Lung (tissue), 12 donors: ENCODE results near the gene KANTR. TPM values are rescaled to one million over a fixed set of nuclear protein-coding genes. Genes with fewer than 3 reads are reported as not detected.

ENCODE experiments used
- ATAC-seq: fragments of 200-7000 bp; cut with Tn5 transposase; one replicate; pipeline ENCODE4 v1.9.1; 2020; ENCODE audit warnings: moderate number of reproducible peaks; ENCODE audit not compliant: insufficient read depth, low FRiP score
- DNase-seq, 3 donors: peaks; one replicate each; pipeline ENCODE4 v3.0.0-alpha.2; 2013 to 2017
- H3K27ac ChIP-seq, 2 donors: one replicate each; pipeline ENCODE4 v1.5.1; 2013; ENCODE audit warnings: mild to moderate bottlenecking in 2 of 2, moderate library complexity in 2 of 2, control low read depth in 1 of 2, inconsistent platforms in 1 of 2, low read depth in 1 of 2, low read length in 1 of 2
- H3K27me3 ChIP-seq, 3 donors: one replicate each; pipeline ENCODE4 v1.5.1; 2013; ENCODE audit warnings: low read length in 2 of 3; ENCODE audit not compliant: control insufficient read depth in 3 of 3, insufficient read depth in 3 of 3
- H3K36me3 ChIP-seq, 4 donors: one replicate each; pipeline ENCODE4 v1.5.1; 2013; ENCODE audit warnings: low read length in 4 of 4, mild to moderate bottlenecking in 1 of 4, moderate library complexity in 1 of 4; ENCODE audit not compliant: control insufficient read depth in 4 of 4, insufficient read depth in 4 of 4
- H3K4me1 ChIP-seq, 5 donors: one replicate each; pipeline ENCODE4 v1.5.1; 2013; ENCODE audit warnings: low read length in 5 of 5, mild to moderate bottlenecking in 2 of 5, moderate library complexity in 1 of 5; ENCODE audit not compliant: control insufficient read depth in 5 of 5, insufficient read depth in 5 of 5
- H3K4me3 ChIP-seq: one replicate; pipeline ENCODE4 v1.5.1; 2013; ENCODE audit warnings: mild to moderate bottlenecking, control low read depth, moderate library complexity
- H3K9ac ChIP-seq, 2 donors: one replicate each; pipeline ENCODE4 v1.5.1; 2013; ENCODE audit warnings: low read length in 2 of 2, control low read depth in 1 of 2; ENCODE audit not compliant: insufficient read depth in 1 of 2
- H3K9me3 ChIP-seq, 4 donors: one replicate each; pipeline ENCODE4 v1.5.1; 2013; ENCODE audit warnings: low read length in 3 of 4, mild to moderate bottlenecking in 1 of 4, moderate library complexity in 1 of 4; ENCODE audit not compliant: control insufficient read depth in 4 of 4, insufficient read depth in 3 of 4
- CTCF ChIP-seq: IDR thresholded peaks from 2 replicates; pipeline ENCODE4 v1.5.1; 2012; ENCODE audit warnings: mild to moderate bottlenecking; ENCODE audit errors: control extremely low read depth, extremely low read depth
- WGBS, 2 donors: extraction: QIAGEN DNeasy Blood & Tissue Kit; methylation state at CpG; one replicate each; pipeline ENCODE4 v1.1.7; 2013; 5-methylcytosine and 5-hydroxymethylcytosine counted together
- polyA plus RNA-seq, 2 donors: library from polyadenylated mRNA; stranded (reverse); fragments of 200-250 nt; gene quantifications; one replicate each; pipeline ENCODE4 v1.2.1, GENCODE V29; 2013
- total RNA-seq, 2 donors: library from RNA; depleted of rRNA in 1 of 2; stranded (reverse); fragments of >200 nt in 1 of 2; gene quantifications; one replicate each; pipeline ENCODE4 v1.2.1, GENCODE V29; 2014 to 2021
- donor health status: control.
- donor health status: control.
- donor health status: Bipolar disorder and iron deficiency.
- donor health status: healthy.
- donor health status: DM: yes; HTN: yes; CAD: no.

The KANTR gene
- total and polyA plus RNA-seq, 4 donors: 1.4 to 30.5 (median 9.7) TPM

DNA sequence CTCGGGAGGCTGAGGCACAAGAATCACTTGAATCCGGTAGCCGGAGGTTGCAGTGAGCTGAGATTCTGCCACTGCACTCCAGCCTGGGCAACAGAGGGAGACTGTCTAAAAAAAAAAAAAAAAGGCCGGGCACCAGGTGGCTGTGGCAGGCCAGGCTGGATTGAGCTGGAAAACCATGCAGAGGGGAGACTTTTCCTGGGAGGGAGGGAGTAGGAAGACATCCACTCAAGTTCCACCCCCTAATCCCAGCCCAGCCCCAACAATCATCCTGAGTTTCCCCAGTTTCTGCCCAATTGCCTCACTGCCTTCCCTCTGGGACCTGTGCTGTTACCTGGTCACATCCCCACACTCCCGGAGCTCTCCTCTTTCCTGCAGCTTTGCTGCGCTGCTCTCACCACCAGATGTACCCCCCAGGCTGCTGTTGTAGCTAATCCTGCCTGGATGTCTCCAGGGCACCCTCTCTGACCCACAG lies 20.8 kb upstream of the KANTR start:
- Histone ChIP-seq H3K9ac (peak overlapping the region in 1 of 2 donors; percentile 19), H3K4me3 (no peak overlapping the region), H3K9me3 (peaks cover 0 to 5% (median 0%) of the 10 kb centered on the region in 4 donors), H3K36me3 (peaks cover 0 to 2% (median 0%) of the 10 kb centered on the region in 4 donors), H3K27ac (peak overlapping the region in 1 of 2 donors; percentile 33), H3K27me3 (peaks cover 4 to 36% (median 14%) of the 10 kb centered on the region in 3 donors), H3K4me1 (peaks cover 0 to 4% (median 0%) of the 10 kb centered on the region in 5 donors)
- no peak for DNase-seq
- ATAC-seq: no peak
- WGBS, 2 donors: 68 to 90% methylated on average over 5 to 6 of the region's 6 CpGs
- TF ChIP-seq CTCF: no peak

GRCh38 chrX:53075011-53075410 lies 18.9 kb upstream of the KANTR start:
- ATAC-seq: no peak
- WGBS, 2 donors: 78 to 85% methylated on average over 7 of the region's 7 CpGs
- H3K9ac ChIP-seq: no peak overlapping the region

DNA sequence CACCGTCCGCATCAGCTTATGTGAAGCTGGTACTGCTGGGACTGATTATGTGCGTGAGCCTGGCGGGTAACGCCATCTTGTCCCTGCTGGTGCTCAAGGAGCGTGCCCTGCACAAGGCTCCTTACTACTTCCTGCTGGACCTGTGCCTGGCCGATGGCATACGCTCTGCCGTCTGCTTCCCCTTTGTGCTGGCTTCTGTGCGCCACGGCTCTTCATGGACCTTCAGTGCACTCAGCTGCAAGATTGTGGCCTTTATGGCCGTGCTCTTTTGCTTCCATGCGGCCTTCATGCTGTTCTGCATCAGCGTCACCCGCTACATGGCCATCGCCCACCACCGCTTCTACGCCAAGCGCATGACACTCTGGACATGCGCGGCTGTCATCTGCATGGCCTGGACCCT lies 17.3 kb upstream of the KANTR start:
- Histone ChIP-seq H3K9me3 (peaks cover 0 to 4% (median 0%) of the 10 kb centered on the region in 4 donors), H3K4me3 (no peak overlapping the region), H3K27ac (no peak overlapping the region), H3K9ac (no peak overlapping the region), H3K36me3 (no peaks in the 10 kb centered on the region), H3K4me1 (peaks cover 0 to 4% (median 2%) of the 10 kb centered on the region in 5 donors), H3K27me3 (peaks cover 0 to 38% (median 7%) of the 10 kb centered on the region in 3 donors)
- 93 to 95% methylated on average over 20 to 21 of the region's 21 CpGs for WGBS, 2 donors
- DNase-seq (no peak), ATAC-seq (no peak)
- TF ChIP-seq CTCF: no peak

More at GRCh38 chrX:53075011-53075410, 18.9 kb upstream of the KANTR start:
- no peak for DNase-seq
- no peak overlapping the region for H3K27ac ChIP-seq
- H3K27me3 ChIP-seq: peaks cover 0 to 40% (median 7%) of the 10 kb centered on the region in 3 donors
- H3K36me3 ChIP-seq: no peaks in the 10 kb centered on the region
- H3K9me3 ChIP-seq: peaks cover 0 to 5% (median 0%) of the 10 kb centered on the region in 4 donors
- H3K4me1 ChIP-seq: peaks cover 0 to 4% (median 0%) of the 10 kb centered on the region in 5 donors
- no peak for TF ChIP-seq CTCF
- H3K4me3 ChIP-seq: no peak overlapping the region
